ENCODE results near the gene CSH2. TPM values are rescaled to one million over a fixed set of nuclear protein-coding genes. Genes with fewer than 3 reads are reported as not detected.

CSH2 gene
- total and polyA plus RNA-seq, 2 of the 13 experiments (the other 11 are each of a cell fraction or from before 2014, with no cell fraction given) = not detected

- no peak for TF ChIP-seq JUN (CRISPR knock-in tag; IDR thresholded peaks at IDR 0.05)
- no peak for TF ChIP-seq ZBTB7B (CRISPR knock-in tag; IDR thresholded peaks at IDR 0.05)
- no peak for TF ChIP-seq SRY (CRISPR knock-in tag; IDR thresholded peaks at IDR 0.05)
- no peak for TF ChIP-seq ZSCAN25 (CRISPR knock-in tag; IDR thresholded peaks at IDR 0.05)
- no peak for TF ChIP-seq ZMAT5 (CRISPR knock-in tag; IDR thresholded peaks at IDR 0.05; ENCODE audit: borderline replicate concordance, low read depth)
- TF ChIP-seq ZNF563 (CRISPR knock-in tag; IDR thresholded peaks at IDR 0.05) = peak; percentile 42; the same call in 1 of the 2 replicates
- TF ChIP-seq NFAT5 (CRISPR knock-in tag; IDR thresholded peaks at IDR 0.05) = no peak
- TF ChIP-seq ZNF33B (CRISPR knock-in tag; IDR thresholded peaks at IDR 0.05) = no peak
- no peak for TF ChIP-seq ZNF691 (CRISPR knock-in tag; IDR thresholded peaks at IDR 0.05; ENCODE audit: borderline replicate concordance, low read depth)
- no peak for TF ChIP-seq ELF1 (CRISPR knock-in tag; IDR thresholded peaks at IDR 0.05)
- 0 out of 2 replicates have a peak, but pooled peaks have one; percentile 10 for TF ChIP-seq NR0B2 (CRISPR knock-in tag; IDR thresholded peaks at IDR 0.05)
- TF ChIP-seq CTCF (CRISPR knock-in tag; IDR thresholded peaks at IDR 0.05) = no peak
- no peak for TF ChIP-seq ZSCAN5A (CRISPR knock-in tag; IDR thresholded peaks at IDR 0.05; ENCODE audit: borderline replicate concordance)
- TF ChIP-seq ISL2 (CRISPR knock-in tag; IDR thresholded peaks at IDR 0.05) = 0 out of 2 replicates have a peak, but pooled peaks have one; percentile 4
- TF ChIP-seq GLMP (CRISPR knock-in tag; IDR thresholded peaks at IDR 0.05; ENCODE audit: borderline replicate concordance) = no peak
- TF ChIP-seq SATB2 (CRISPR knock-in tag; IDR thresholded peaks at IDR 0.05) = no peak
- TF ChIP-seq ZFX (CRISPR knock-in tag; IDR thresholded peaks at IDR 0.05; ENCODE audit: low read depth) = no peak
These were observed 45.7 kb downstream of the CSH2 start (continued) for GRCh38 chr17:63827801-63828221.
